Neural progenitor cell (in vitro differentiated cells): ENCODE data around the gene CFAP221. TPM values are rescaled to one million over a fixed set of nuclear protein-coding genes. Genes with fewer than 3 reads are reported as not detected.

Experiments
- DNase-seq: peaks from one replicate; pipeline ENCODE4 v3.0.0-alpha.2; 2016; ENCODE audit warnings: low spot score
- H2AFZ ChIP-seq: fragments of 200-600 bp; sonication (generic); replicated peaks from 2 replicates; pipeline ENCODE4 v1.6.1; 2016; ENCODE audit warnings: antibody characterized with exemption
- H3F3A ChIP-seq: fragments of 200-600 bp; sonication (generic); 2 replicates; pipeline ENCODE4 v1.6.1; 2016; ENCODE audit warnings: antibody characterized with exemption, low read depth
- H3K27ac ChIP-seq: fragments of 200-600 bp; sonication (generic); 2 replicates; pipeline ENCODE4 v1.5.1; 2016; ENCODE audit warnings: mild to moderate bottlenecking
- H3K27me3 ChIP-seq: fragments of 200-600 bp; sonication (generic); 2 replicates; pipeline ENCODE4 v1.6.1; 2016; ENCODE audit warnings: mild to moderate bottlenecking, moderate library complexity
- H3K36me3 ChIP-seq: fragments of 200-600 bp; sonication (generic); 2 replicates; pipeline ENCODE4 v1.5.1; 2016
- H3K4me1 ChIP-seq: fragments of 200-600 bp; sonication (generic); 2 replicates; pipeline ENCODE4 v1.6.1; 2016; ENCODE audit warnings: mixed run types
- H3K4me2 ChIP-seq: fragments of 200-600 bp; sonication (generic); 2 replicates; pipeline ENCODE4 v1.6.1; 2016
- H3K4me3 ChIP-seq: fragments of 200-600 bp; sonication (generic); 2 replicates; pipeline ENCODE4 v1.5.1; 2016
- H3K79me2 ChIP-seq: fragments of 200-600 bp; sonication (generic); 2 replicates; pipeline ENCODE4 v1.6.1; 2016; ENCODE audit warnings: low read depth
- H3K9ac ChIP-seq: fragments of 200-600 bp; sonication (generic); 2 replicates; pipeline ENCODE4 v1.6.1; 2016
- H3K9me3 ChIP-seq: fragments of 200-600 bp; sonication (generic); 2 replicates; pipeline ENCODE4 v1.5.1; 2016; ENCODE audit warnings: low read depth
- H4K20me1 ChIP-seq: fragments of 200-600 bp; sonication (generic); 2 replicates; pipeline ENCODE4 v1.6.1; 2016; ENCODE audit warnings: low read depth
- H3K27ac Mint-ChIP-seq: 3 replicates; pipeline ENCODE4 v1.8.0; 2021; ENCODE audit warnings: mixed read lengths
- H3K27me3 Mint-ChIP-seq: 2 replicates; pipeline ENCODE4 v1.8.0; 2022; ENCODE audit warnings: low read depth, mild to moderate bottlenecking, inconsistent platforms, moderate library complexity, mixed read lengths; ENCODE audit not compliant: insufficient read depth
- H3K36me3 Mint-ChIP-seq: 3 replicates; pipeline ENCODE4 v1.8.0; 2021; ENCODE audit warnings: mixed read lengths
- H3K4me1 Mint-ChIP-seq: 3 replicates; pipeline ENCODE4 v1.8.0; 2021; ENCODE audit warnings: mixed read lengths
- H3K4me3 Mint-ChIP-seq: 3 replicates; pipeline ENCODE4 v1.8.0; 2021; ENCODE audit warnings: mild to moderate bottlenecking, moderate library complexity, mixed read lengths
- H3K9me3 Mint-ChIP-seq: 3 replicates; pipeline ENCODE4 v1.8.0; 2020; ENCODE audit warnings: mixed read lengths
- EZH2 ChIP-seq: fragments of 200-600 bp; sonication (generic); IDR thresholded peaks from 2 replicates; pipeline ENCODE4 v1.6.1; 2017; ENCODE audit warnings: antibody characterized with exemption, mild to moderate bottlenecking, moderate library complexity
- EZH2phosphoT487 ChIP-seq: fragments of 200-600 bp; sonication (generic); IDR thresholded peaks from 2 replicates; pipeline ENCODE4 v1.6.1; 2017; ENCODE audit warnings: antibody characterized with exemption
- total RNA-seq: library from RNA; depleted of rRNA; stranded (reverse); fragments of >200 nt; gene quantifications from 2 replicates; pipeline ENCODE4 v1.2.3, GENCODE V29; 2015; ENCODE audit warnings: low replicate concordance
- TF ChIP-seq, protein P1 (sequence below): fragments of 200-600 bp; sonication (generic); IDR thresholded peaks from 2 replicates; pipeline ENCODE4 v1.5.1; 2017; ENCODE audit warnings: antibody characterized with exemption, mild to moderate bottlenecking

CFAP221 gene
- total RNA-seq, 1 donor from 2014 or later: 1.5 TPM

DNA sequence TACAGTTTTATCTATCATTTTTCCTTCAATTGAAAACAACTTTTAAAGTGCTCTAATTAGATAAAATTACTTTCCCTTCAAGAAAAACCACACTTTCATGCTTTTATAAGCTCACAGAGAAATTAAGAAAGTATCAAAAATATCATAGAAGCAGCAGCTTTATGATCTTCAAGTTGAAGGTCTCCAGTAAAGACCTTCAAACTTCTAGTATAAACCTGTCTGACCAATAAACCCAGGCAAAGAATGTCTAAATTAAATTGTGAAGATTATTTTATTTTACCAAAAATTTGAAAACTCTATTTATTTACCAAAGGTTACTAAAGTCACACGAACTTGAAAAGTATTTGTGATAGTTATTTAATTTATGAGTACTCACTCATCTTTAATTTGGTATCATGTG is 10.7 kb upstream of the CFAP221 start:
- no peak overlapping the region for H3K4me3 Mint-ChIP-seq
- TF ChIP-seq EZH2: no peak
- no peak for TF ChIP-seq EZH2phosphoT487
- TF ChIP-seq, protein P1, sequence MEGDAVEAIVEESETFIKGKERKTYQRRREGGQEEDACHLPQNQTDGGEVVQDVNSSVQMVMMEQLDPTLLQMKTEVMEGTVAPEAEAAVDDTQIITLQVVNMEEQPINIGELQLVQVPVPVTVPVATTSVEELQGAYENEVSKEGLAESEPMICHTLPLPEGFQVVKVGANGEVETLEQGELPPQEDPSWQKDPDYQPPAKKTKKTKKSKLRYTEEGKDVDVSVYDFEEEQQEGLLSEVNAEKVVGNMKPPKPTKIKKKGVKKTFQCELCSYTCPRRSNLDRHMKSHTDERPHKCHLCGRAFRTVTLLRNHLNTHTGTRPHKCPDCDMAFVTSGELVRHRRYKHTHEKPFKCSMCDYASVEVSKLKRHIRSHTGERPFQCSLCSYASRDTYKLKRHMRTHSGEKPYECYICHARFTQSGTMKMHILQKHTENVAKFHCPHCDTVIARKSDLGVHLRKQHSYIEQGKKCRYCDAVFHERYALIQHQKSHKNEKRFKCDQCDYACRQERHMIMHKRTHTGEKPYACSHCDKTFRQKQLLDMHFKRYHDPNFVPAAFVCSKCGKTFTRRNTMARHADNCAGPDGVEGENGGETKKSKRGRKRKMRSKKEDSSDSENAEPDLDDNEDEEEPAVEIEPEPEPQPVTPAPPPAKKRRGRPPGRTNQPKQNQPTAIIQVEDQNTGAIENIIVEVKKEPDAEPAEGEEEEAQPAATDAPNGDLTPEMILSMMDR: no peak
- peaks cover 15% of the 10 kb centered on the region for H3K4me1 Mint-ChIP-seq
- Histone ChIP-seq H3K4me1 (no peaks in the 10 kb centered on the region), H4K20me1 (no peaks in the 10 kb centered on the region), H2AFZ (no peak overlapping the region), H3F3A (no peaks in the 10 kb centered on the region), H3K9me3 (no peaks in the 10 kb centered on the region), H3K4me2 (no peak overlapping the region), H3K9ac (no peak overlapping the region), H3K27me3 (no peaks in the 10 kb centered on the region), H3K4me3 (no peak overlapping the region), H3K27ac (no peak overlapping the region), H3K36me3 (no peaks in the 10 kb centered on the region), H3K79me2 (no peaks in the 10 kb centered on the region)
- no peak for DNase-seq
- no peak overlapping the region for H3K27ac Mint-ChIP-seq
- H3K27me3 Mint-ChIP-seq: peaks cover 7% of the 10 kb centered on the region
- H3K36me3 Mint-ChIP-seq: peaks cover 9% of the 10 kb centered on the region
- H3K9me3 Mint-ChIP-seq: peaks cover 41% of the 10 kb centered on the region

DNA sequence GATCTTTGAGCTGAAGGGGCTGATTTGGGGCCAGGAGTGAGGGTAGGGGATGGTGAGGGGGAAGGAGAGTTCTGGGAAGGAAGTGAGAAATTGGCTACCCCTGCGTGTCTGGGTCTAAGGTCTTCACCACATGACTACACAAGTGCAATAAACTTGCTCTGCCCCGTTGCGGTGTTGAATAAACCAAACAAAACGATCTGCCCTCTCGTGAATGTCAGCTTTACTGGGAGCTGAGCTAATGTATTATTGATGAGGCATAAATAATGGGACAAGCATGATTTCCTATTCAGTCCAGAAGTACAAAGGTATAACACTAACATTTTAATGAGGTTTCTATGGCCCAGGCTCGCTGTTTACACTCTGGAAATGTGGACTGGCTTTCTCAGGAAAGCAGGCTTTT is 8.0 kb upstream of the CFAP221 start:
- no peaks in the 10 kb centered on the region for H3K79me2 ChIP-seq
- no peak overlapping the region for H3K4me2 ChIP-seq
- TF ChIP-seq EZH2phosphoT487 (no peak), EZH2 (no peak)
- TF ChIP-seq, protein P1: no peak
- Mint-ChIP-seq H3K4me3 (no peak overlapping the region), H3K4me1 (peaks cover 17% of the 10 kb centered on the region), H3K27me3 (peaks cover 4% of the 10 kb centered on the region), H3K27ac (peak overlapping the region; percentile 64), H3K36me3 (peaks cover 7% of the 10 kb centered on the region), H3K9me3 (peaks cover 36% of the 10 kb centered on the region)
- no peaks in the 10 kb centered on the region for H3K36me3 ChIP-seq
- no peak for DNase-seq
- H3K9ac ChIP-seq: no peak overlapping the region
- no peak overlapping the region for H3K27ac ChIP-seq
- no peaks in the 10 kb centered on the region for H4K20me1 ChIP-seq
- H3K9me3 ChIP-seq: no peaks in the 10 kb centered on the region
- no peaks in the 10 kb centered on the region for H3F3A ChIP-seq
- no peaks in the 10 kb centered on the region for H3K27me3 ChIP-seq
- H3K4me3 ChIP-seq: no peak overlapping the region
- no peaks in the 10 kb centered on the region for H3K4me1 ChIP-seq
- no peak overlapping the region for H2AFZ ChIP-seq

DNA sequence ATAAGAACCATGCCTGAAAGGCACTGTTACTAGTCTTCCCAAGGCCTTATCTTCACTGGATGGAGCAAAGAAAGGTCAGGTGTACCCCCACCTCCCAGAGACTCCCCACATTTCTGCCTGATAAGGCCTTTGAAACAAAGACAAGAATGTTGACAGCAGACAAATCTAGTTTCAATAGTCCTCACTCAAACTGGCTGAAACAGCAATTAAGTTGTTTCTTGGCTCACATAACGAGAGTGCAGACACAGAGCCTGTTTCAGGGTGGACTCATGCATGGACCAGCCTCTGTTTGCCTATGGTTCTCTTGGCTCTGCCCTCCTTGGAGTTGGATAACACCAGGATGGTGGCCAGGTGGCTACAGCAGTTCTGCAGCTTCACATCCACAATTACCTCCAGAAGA is 7.5 kb upstream of the CFAP221 start:
- Histone ChIP-seq H3K27ac (no peak overlapping the region), H3K4me1 (no peaks in the 10 kb centered on the region), H3F3A (no peaks in the 10 kb centered on the region), H2AFZ (no peak overlapping the region), H3K4me2 (no peak overlapping the region), H4K20me1 (no peaks in the 10 kb centered on the region), H3K4me3 (no peak overlapping the region), H3K27me3 (no peaks in the 10 kb centered on the region), H3K36me3 (no peaks in the 10 kb centered on the region), H3K9me3 (no peaks in the 10 kb centered on the region), H3K9ac (no peak overlapping the region), H3K79me2 (no peaks in the 10 kb centered on the region)
- Mint-ChIP-seq H3K27me3 (peaks cover 4% of the 10 kb centered on the region), H3K9me3 (peaks cover 33% of the 10 kb centered on the region), H3K36me3 (peaks cover 5% of the 10 kb centered on the region), H3K27ac (no peak overlapping the region), H3K4me1 (peaks cover 17% of the 10 kb centered on the region), H3K4me3 (no peak overlapping the region)
- DNase-seq: no peak
- no peak for TF ChIP-seq EZH2

DNA sequence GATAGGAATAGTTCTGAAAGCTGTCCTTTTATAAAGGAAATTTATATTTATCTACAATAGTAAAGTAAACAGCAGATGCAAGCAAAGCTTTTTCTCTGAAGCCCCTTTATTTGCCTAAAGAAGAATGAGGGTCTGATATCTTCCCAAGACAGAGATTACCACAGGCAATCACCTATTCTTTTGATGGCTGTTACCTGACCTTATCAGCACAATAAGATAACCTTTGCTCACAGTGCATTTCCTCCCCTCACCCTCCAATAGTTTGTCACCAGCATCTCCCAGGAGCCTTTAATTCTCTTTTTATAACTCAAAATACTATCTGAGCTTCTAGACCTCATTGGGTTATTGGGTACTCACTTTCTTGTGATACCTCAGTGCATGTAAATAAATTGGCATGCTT is 6.5 kb upstream of the CFAP221 start:
- H3K27ac Mint-ChIP-seq: no peak overlapping the region
- H3K9me3 Mint-ChIP-seq: peaks cover 26% of the 10 kb centered on the region
- Histone ChIP-seq H3K27me3 (no peaks in the 10 kb centered on the region), H3K79me2 (no peaks in the 10 kb centered on the region), H2AFZ (no peak overlapping the region), H4K20me1 (no peaks in the 10 kb centered on the region), H3K4me1 (no peaks in the 10 kb centered on the region), H3K4me3 (no peak overlapping the region), H3F3A (no peaks in the 10 kb centered on the region), H3K9ac (no peak overlapping the region), H3K4me2 (no peak overlapping the region), H3K9me3 (no peaks in the 10 kb centered on the region), H3K36me3 (no peaks in the 10 kb centered on the region), H3K27ac (no peak overlapping the region)
- peaks cover 4% of the 10 kb centered on the region for H3K27me3 Mint-ChIP-seq
- H3K4me3 Mint-ChIP-seq: no peak overlapping the region
- peaks cover 17% of the 10 kb centered on the region for H3K4me1 Mint-ChIP-seq
- TF ChIP-seq EZH2phosphoT487: no peak
- no peak for DNase-seq
- peaks cover 3% of the 10 kb centered on the region for H3K36me3 Mint-ChIP-seq
